ENCODE measurements around the gene CCBE1.

- TF ChIP-seq CTCF (IDR thresholded peaks at IDR 0.05) (no peak), ZFX (IDR thresholded peaks at IDR 0.05; ENCODE audit: borderline replicate concordance) (no peak)
Measured at GRCh38 chr18:59550174-59550516, 147.1 kb downstream of the CCBE1 start.
